Cerebellar cortex (tissue), 1 donor: Measurements from ENCODE around the gene ZDHHC11.
"Not testable (repeated sequence)": the region's sequence is repeated elsewhere in the genome, so short reads cannot be mapped to it uniquely, and the experiment has no call there.

ENCODE experiments used
- DNase-seq: peaks from one replicate; pipeline ENCODE4 v3.0.0-alpha.2; 2015; ENCODE audit warnings: low spot score

The ZDHHC11 gene

GRCh38 chr5:775961-776861 lies 74.6 kb downstream of the ZDHHC11 start:
- no peak for DNase-seq

GRCh38 chr5:775595-775960 lies 75.2 kb downstream of the ZDHHC11 start:
- DNase-seq, result not testable (repeated sequence)

- not testable (repeated sequence) for DNase-seq
These were observed 75.8 kb downstream of the ZDHHC11 start for GRCh38 chr5:774854-775505.

GRCh38 chr5:774304-774703 lies 76.5 kb downstream of the ZDHHC11 start:
- not testable (repeated sequence) for DNase-seq

GRCh38 chr5:773517-774264 lies 77.1 kb downstream of the ZDHHC11 start:
- no peak for DNase-seq

GRCh38 chr5:772931-773330 lies 77.9 kb downstream of the ZDHHC11 start:
- not testable (repeated sequence) for DNase-seq

GRCh38 chr5:772547-772890 lies 78.3 kb downstream of the ZDHHC11 start:
- not testable (repeated sequence) for DNase-seq

- not testable (repeated sequence) for DNase-seq
These were observed 78.8 kb downstream of the ZDHHC11 start for GRCh38 chr5:771841-772546.

GRCh38 chr5:771087-771781 lies 79.6 kb downstream of the ZDHHC11 start:
- DNase-seq, result not testable (repeated sequence)

GRCh38 chr5:770585-770984 lies 80.2 kb downstream of the ZDHHC11 start:
- DNase-seq, result not testable (repeated sequence)

- DNase-seq, result not testable (repeated sequence)
These were observed 81.2 kb downstream of the ZDHHC11 start for GRCh38 chr5:769485-770145.

GRCh38 chr5:766666-767431 lies 83.9 kb downstream of the ZDHHC11 start:
- DNase-seq, result no peak

- no peak for DNase-seq
These were observed 84.7 kb downstream of the ZDHHC11 start for GRCh38 chr5:765948-766631.

GRCh38 chr5:763998-764781 lies 86.6 kb downstream of the ZDHHC11 start:
- DNase-seq, result no peak

GRCh38 chr5:763397-763796 lies 87.4 kb downstream of the ZDHHC11 start:
- DNase-seq, result no peak

GRCh38 chr5:762996-763395 lies 87.8 kb downstream of the ZDHHC11 start:
- not testable (repeated sequence) for DNase-seq

GRCh38 chr5:761854-762710 lies 88.7 kb downstream of the ZDHHC11 start:
- peak; percentile 68 for DNase-seq
